ENCODE measurements around the gene HPSE. TPM values are rescaled to one million over a fixed set of nuclear protein-coding genes. Genes with fewer than 3 reads are reported as not detected.
"Not testable (repeated sequence)": the region's sequence is repeated elsewhere in the genome, so short reads cannot be mapped to it uniquely, and the experiment has no call there.

The HPSE gene
- total RNA-seq, 1 donor from 2014 or later: 2.7 TPM

DNA sequence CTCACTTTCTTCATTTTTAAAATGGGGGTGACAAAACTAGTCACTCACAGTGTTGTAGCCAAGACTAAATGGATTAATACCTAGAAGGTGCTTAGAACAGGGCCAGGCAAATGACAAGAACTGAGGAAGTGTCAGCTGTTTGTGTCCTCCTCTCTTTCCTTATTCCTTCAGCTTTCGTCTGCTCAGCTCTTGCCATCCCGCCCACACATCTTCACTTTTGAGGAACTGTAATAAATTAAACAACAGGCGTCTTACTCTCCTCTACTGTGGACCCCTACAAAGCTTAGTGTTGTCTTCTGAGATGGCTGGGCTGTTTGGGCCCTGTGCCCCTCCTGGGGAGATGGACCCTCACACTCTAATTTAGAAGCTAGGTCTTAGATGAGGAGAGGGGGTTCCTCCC lies 2.7 kb downstream of the HPSE start:
- no peak for DNase-seq (ENCODE audit: low read depth)

DNA sequence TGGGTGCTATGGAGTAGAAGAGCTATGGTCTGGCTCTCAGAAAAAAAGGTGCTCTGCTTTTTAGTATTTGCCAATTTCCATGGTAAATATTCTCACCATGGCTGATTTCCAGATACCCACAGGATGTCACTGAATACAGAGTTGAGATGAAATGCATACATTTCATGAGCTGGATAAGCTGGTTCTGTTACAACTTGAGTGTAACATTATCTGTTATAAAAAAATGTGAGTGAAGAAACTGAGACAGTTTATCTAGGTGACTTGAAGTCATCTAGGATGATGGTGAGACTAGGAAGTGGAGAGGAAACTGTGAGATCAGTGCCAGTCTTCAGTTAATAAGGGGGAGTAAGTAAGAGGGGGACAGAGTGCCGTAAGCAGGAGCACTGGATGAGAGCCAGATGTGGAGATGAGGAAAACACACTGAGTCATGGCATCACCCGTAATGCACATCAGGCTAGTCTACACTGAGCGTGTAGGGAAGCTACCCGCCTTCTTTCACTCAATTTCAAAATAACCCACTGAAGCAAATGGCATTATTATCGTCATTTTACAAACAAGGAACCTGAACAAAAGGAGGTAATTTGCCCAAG lies 5.0 kb downstream of the HPSE start:
- DNase-seq (ENCODE audit: low read depth): no peak

GRCh38 chr4:83328521-83329187 lies 6.0 kb downstream of the HPSE start:
- no peak for DNase-seq (ENCODE audit: low read depth)

- DNase-seq (ENCODE audit: low read depth): no peak
Measured at GRCh38 chr4:83326546-83326945, 8.1 kb downstream of the HPSE start.

DNA sequence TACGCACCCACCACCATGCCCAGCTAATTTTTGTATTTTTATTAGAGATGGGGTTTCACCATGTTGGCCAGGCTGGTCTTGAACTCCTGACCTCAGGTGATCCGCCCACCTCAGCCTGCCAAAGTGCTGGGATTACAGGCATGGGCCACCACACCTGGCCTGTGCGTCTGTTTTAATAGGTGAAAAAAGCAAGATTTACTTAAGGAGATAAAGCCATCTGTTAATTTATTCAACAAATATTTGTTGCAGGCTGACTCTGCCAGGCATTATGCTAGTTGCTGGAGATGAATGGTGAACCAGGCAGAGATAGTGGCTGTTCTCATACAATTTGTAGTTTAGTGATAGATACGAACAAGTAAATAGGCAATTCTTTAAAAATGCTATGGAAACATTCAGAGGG lies 9.3 kb downstream of the HPSE start:
- DNase-seq (ENCODE audit: low read depth): not testable (repeated sequence)

GRCh38 chr4:83323136-83323535 lies 11.5 kb downstream of the HPSE start:
- DNase-seq (ENCODE audit: low read depth): no peak

- peak; percentile 35 for DNase-seq (ENCODE audit: low read depth)
Measured at GRCh38 chr4:83320548-83320947, 14.1 kb downstream of the HPSE start.

DNA sequence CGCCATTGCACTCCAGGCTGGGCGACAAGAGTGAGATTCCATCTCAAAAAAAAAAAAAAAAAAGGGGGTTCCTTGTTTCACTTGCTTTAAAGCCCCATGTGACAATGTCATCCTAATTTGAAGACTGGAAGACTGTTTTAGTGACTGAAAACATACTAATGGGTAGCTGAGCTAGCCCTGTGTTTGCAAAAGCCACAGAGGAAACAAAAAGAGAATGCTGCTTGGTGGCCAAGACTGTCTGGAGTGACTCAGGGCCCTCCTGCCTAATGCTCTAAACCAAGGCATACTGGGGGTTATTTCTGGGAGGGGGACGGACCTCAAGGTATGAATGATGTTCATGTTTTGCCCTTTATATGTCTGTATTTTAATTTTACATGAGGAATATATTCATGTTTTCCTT lies 16.0 kb downstream of the HPSE start:
- no peak for DNase-seq (ENCODE audit: low read depth)

DNA sequence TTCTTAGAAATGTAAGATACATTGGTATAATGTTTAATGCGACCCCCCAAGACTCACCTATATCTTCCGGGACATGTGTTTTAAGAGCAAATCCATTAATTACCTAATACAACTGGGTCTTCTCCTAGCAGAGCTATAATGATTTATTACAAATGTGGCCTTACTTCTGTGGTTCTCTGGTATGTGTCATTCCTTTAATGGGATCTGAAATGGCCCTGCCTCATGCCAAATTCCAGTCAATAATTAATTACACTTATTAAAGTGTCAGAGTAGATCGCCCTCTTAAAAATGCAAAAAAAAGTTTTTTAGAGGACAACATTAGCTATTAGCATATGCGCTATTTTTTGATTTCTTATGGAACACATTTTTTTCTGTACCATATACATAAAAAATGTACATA lies 17.0 kb downstream of the HPSE start:
- DNase-seq (ENCODE audit: low read depth): peak; percentile 61

- peak; percentile 17 for DNase-seq (ENCODE audit: low read depth)
Measured at GRCh38 chr4:83316459-83317165, 18.0 kb downstream of the HPSE start.

- DNase-seq (ENCODE audit: low read depth): no peak
Measured at GRCh38 chr4:83315341-83315870, 19.2 kb downstream of the HPSE start.

DNA sequence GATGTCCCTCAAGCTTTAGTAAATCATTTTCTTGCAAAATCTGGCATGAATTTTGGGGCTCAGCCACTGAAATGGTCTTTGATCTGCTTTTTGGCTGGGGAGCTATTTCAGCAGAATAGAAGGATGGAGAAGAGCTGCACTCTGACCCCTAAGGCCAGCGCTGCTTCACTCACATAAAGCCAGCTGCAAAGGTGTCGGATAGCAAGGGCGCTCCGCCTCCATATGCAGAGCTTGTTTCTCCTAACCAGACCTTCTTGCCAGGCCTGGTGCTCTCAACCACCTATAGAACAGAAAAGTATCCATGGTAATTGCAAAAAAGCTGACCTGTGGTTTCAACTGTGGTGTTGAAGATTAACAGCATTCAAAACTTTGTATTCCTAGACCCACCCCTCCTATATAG lies 26.0 kb downstream of the HPSE start:
- no peak for DNase-seq (ENCODE audit: low read depth)

DNA sequence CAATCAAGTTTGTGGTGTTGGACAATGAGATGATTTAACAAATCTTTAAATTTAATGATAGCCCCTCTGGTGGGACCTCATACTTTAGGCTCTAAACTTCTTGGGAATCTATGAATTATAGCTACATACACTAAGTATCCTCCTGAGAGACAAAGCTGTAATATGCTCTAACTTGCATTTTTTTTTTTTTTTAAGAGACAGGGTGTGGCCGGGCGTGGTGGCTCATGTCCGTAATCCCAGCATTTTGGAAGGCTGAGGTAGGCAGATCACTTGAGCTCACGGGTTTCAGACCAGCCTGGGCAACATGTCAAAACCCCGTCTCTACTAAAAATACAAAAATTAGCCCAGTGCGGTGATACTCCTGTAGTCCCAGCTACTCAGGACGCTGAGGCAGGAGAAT lies 26.7 kb downstream of the HPSE start:
- no peak for DNase-seq (ENCODE audit: low read depth)

DNA sequence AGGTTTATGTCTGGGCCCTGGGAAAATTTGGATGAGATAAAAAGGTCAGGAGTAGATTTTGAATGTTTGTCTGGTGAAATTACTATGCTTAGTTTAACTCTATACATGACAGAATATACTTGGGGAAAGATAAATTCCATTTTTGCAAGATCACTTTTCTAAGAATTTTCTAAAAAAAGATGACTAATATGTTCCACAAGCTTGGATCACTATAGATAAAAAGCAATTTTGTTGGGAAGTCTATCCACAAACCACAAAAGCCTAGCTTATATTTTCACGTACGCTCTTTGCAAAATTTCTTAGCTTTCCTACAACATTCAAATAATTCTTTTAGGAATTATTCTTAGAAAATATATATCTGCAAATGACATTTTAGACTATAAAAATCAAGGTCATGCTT lies 29.5 kb downstream of the HPSE start:
- no peak for DNase-seq (ENCODE audit: low read depth)

- DNase-seq (ENCODE audit: low read depth): no peak
Measured at GRCh38 chr4:83297548-83298260, 36.9 kb downstream of the HPSE start.

DNA sequence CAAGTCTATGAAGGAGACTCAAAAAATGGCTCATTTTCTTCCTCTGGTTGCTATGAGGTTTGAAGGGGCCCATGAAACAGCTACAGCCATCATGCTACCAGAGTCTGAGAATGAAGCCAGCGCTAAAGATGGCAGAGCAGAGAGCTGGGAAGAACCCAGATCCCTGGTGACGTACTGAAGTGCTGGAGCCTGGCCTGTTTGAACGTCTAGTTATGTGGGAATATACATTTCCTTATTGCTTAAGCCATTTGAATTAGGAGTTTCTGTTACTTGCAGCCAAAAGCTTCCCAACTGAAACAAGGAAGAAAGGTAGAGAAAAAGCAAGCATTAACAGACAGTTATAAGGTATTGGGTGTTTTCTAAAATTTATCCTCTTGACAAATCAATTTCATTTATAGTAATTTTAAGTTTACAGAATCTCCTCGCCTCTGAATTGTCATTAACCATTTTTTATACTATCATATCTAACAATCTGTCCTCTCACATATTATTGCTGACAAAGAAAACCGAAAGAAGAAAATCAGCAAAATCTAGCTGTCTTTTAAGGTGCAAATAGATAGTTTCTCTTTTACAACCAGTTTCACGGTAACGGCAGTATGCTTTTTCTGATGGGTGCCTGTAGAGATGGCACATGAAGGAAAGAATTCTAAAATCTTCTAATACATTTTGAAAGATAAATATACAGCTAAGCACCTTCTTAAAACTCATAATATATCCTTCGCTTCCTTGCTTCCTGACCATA lies 41.2 kb downstream of the HPSE start:
- DNase-seq (ENCODE audit: low read depth): no peak

DNA sequence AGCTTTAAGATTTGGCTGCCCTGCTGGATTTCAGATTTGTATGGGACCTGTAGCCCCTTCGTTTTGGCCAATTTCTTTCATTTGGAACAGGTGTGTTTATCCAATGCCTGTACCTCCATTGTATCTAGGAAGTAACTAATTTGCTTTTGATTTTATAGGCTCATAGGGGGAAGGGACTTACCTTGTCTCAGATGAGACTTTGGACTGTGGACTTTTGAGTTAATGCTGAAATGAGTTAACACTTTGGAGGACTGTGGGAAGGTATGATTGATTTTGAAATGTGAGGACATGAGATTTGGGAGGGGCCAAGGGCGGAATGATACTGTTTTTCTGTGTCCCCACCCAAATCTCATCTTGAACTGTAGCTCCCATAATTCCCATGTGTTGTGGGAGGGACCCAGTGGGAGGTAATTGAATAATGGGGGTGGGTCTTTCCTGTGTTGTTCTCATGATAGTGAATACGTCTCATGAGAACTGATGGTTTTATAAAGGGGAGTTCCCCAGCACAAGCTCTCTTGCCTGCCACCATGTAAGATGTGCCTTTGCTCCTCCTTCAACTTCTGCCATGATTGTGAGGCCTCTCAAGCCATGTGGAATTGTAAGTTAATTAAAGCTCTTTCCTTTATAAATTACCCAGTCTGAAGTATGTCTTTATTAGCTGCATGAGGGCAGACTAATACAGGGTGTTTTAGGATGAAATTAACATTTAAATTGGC lies 44.4 kb downstream of the HPSE start:
- DNase-seq (ENCODE audit: low read depth): not testable (repeated sequence)

DNA sequence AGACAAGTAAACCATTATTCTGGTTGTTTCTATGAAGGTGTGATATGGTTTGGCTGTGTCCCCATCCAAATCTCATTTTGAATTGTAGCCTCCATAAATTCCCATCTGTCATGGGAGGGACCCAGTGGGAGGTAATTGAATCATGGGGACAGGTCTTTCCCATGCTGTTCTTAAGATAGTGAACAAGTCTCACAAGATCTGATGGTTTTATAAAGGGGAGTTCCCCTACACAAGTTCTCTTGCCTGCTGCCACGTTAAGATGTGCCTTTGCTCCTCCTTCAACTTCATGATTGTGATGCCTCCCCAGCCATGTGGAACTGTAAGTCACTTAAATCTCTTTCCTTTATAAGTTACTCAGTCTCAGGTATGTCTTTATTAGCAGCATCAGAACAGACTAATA lies 46.3 kb downstream of the HPSE start:
- DNase-seq (ENCODE audit: low read depth): not testable (repeated sequence)

- DNase-seq (ENCODE audit: low read depth): peak; percentile 79
Measured at GRCh38 chr4:83285055-83285407, 49.6 kb downstream of the HPSE start.

DNA sequence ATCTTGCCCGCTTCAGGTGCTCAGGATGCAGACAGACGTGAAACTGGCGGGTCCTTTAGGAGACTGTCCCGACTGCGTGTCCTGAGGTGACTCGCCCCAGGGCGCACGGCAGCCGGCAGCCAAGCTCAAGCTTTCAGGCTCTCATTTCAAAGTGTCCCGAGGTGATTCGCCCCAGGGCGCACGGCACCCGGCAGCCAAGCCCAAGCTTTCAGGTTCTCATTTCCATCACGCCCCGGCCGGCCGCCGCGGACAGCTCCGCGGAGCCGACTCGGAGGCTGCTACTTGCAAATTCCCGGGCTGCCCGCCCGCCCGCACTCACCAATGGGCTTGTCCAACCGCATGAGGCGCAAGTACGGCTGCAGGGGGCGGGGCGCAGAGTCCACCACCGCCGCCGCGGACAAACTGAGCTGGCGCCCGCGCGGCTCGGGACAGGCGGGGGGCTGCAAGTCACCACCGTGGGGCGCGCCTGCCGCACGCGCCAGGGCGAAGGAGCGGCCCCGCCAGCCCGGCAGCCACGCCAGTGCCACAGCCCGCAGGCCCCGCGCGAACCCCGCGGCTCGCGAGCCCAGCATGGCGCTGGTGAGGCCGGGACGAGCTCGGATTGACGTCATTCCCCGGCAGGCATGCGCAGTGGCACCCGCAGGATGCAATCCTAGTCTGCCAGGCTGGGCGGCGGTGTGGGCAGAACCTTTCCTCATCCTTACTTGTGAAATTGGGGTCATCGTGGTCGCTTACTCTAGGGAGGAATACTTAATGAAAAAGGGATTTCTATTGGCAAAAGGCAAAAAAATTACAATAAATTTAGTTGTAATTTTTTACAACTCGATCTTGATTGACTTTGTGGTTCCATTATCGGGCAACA lies 50.2 kb downstream of the HPSE start, which contains the start of gene COQ2:
Gene COQ2, minus strand, starts transcription at position 606 of the 862 bp plus-strand sequence. Its CDS starts 34 bp downstream, at position 572.
- peak; percentile 87 for DNase-seq (ENCODE audit: low read depth)

Measured in renal cortical epithelial cell (primary cell).